Lower lobe of right lung (tissue), 2 donors: ENCODE data around the gene TTC21B. TPM values are rescaled to one million over a fixed set of nuclear protein-coding genes. Genes with fewer than 3 reads are reported as not detected.

Experiments
- ATAC-seq, 2 donors: fragments of 200-7000 bp; cut with Tn5 transposase; one replicate each; pipeline ENCODE4 v1.9.1; 2020 to 2022; ENCODE audit warnings: mild to moderate bottlenecking in 2 of 2, moderate library complexity in 2 of 2
- DNase-seq: peaks from one replicate; pipeline ENCODE4 v3.0.0-alpha.2; 2020
- H3K27ac ChIP-seq: fragments of 200-600 bp; one replicate; pipeline ENCODE4 v1.8.0; 2022
- H3K27me3 ChIP-seq: fragments of 200-600 bp; one replicate; pipeline ENCODE4 v1.8.0; 2022; ENCODE audit warnings: low read depth
- H3K36me3 ChIP-seq: fragments of 200-600 bp; one replicate; pipeline ENCODE4 v1.8.0; 2022; ENCODE audit warnings: mild to moderate bottlenecking
- H3K4me1 ChIP-seq: fragments of 200-600 bp; one replicate; pipeline ENCODE4 v1.8.0; 2022
- H3K4me3 ChIP-seq: fragments of 200-600 bp; one replicate; pipeline ENCODE4 v1.8.0; 2022; ENCODE audit warnings: mild to moderate bottlenecking
- H3K9me3 ChIP-seq: fragments of 200-600 bp; one replicate; pipeline ENCODE4 v1.8.0; 2022
- intact Hi-C: fragments of 100-400 bp; cut with DNase I; formaldehyde crosslinking; loops from one replicate; pipeline ENCODE4 v1.11.0; 2022
- total RNA-seq: library from RNA; stranded (reverse); fragmentation: NEBNext Ultra II Directional; extraction: Animal tissue kit (Norgen Biotek cat#: 25700); gene quantifications from one replicate; pipeline ENCODE4 v1.2.1, GENCODE V29; 2021
- TF ChIP-seq, protein P1 (sequence below): fragments of 200-600 bp; IDR thresholded peaks from one replicate; pipeline ENCODE4 v1.8.0; 2022; ENCODE audit warnings: antibody characterized with exemption, mild to moderate bottlenecking
- donor health status: DM: no; HTN: yes; CAD: no; lungs with severe emphysema.

Gene TTC21B
- total RNA-seq, 1 donor from 2014 or later = 25.8 TPM

DNA sequence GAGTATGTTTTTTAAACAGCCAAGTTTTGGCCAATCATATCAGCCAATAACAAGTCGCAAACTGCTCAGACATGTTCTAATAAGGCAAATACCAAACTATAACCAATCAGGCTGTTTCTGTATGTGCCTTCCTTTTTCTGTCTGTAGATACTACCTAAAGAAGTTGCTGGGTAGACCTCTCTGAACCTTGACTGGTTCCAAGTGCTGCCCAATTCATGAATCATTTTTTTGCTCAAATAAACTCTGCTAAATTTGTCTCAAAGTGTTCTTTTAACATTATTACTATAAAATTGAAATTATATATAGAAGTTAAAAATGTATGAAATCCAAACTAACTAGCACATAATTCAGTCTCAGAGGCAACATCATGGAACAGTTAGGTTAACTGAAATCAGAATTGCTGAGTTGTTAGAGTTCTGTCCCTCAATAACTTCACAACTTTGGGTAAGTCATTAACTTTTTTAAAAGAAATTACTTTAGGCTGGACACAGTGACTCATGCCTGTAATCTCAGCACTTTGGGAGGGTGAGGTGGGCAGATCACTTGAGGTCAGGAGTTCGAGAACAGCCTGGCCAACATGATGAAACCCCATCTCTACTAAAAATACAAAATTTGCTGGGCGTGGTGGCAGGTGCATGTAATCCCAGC, 4.9 kb upstream of the TTC21B start:
- ATAC-seq = no peak
- H3K36me3 ChIP-seq = no peaks in the 10 kb centered on the region

GRCh38 chr2:165957030-165957675, 3.6 kb upstream of the TTC21B start:
- Histone ChIP-seq H3K9me3 (no peaks in the 10 kb centered on the region), H3K4me1 (peaks cover 18% of the 10 kb centered on the region), H3K36me3 (no peaks in the 10 kb centered on the region), H3K27me3 (no peaks in the 10 kb centered on the region), H3K4me3 (no peak overlapping the region), H3K27ac (no peak overlapping the region)
- DNase-seq (no peak), ATAC-seq (no peak)
- intact Hi-C loops = no loop called here
- TF ChIP-seq, protein P1, sequence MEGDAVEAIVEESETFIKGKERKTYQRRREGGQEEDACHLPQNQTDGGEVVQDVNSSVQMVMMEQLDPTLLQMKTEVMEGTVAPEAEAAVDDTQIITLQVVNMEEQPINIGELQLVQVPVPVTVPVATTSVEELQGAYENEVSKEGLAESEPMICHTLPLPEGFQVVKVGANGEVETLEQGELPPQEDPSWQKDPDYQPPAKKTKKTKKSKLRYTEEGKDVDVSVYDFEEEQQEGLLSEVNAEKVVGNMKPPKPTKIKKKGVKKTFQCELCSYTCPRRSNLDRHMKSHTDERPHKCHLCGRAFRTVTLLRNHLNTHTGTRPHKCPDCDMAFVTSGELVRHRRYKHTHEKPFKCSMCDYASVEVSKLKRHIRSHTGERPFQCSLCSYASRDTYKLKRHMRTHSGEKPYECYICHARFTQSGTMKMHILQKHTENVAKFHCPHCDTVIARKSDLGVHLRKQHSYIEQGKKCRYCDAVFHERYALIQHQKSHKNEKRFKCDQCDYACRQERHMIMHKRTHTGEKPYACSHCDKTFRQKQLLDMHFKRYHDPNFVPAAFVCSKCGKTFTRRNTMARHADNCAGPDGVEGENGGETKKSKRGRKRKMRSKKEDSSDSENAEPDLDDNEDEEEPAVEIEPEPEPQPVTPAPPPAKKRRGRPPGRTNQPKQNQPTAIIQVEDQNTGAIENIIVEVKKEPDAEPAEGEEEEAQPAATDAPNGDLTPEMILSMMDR = no peak

More for the DNA sequence above, 4.9 kb upstream of the TTC21B start:
- Histone ChIP-seq H3K27me3 (no peaks in the 10 kb centered on the region), H3K4me3 (no peak overlapping the region), H3K4me1 (peaks cover 9% of the 10 kb centered on the region), H3K27ac (no peak overlapping the region), H3K9me3 (no peaks in the 10 kb centered on the region)
- no peak for DNase-seq
- intact Hi-C loops = no loop called here
- TF ChIP-seq, protein P1 = no peak

DNA sequence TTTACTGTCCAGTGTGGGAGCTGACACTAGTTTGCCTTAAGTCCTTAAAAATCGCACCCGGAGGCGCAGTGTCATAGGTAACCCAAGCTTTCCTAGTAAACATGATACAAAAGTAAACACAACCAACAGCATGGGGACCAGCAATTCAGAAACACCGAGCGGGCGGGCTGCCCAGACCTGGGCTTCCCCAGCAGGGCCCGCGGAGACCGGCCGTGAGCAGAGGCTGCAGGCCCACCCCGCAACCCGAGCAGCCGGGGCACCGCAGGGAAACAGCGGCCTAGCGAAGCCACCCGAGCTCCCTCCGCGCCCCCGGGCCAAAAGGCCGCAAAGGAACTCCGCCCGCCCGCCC, 296 bp downstream of the TTC21B start:
- intact Hi-C loops = no loop called here
- peak; percentile 79 to 80 for ATAC-seq

DNA sequence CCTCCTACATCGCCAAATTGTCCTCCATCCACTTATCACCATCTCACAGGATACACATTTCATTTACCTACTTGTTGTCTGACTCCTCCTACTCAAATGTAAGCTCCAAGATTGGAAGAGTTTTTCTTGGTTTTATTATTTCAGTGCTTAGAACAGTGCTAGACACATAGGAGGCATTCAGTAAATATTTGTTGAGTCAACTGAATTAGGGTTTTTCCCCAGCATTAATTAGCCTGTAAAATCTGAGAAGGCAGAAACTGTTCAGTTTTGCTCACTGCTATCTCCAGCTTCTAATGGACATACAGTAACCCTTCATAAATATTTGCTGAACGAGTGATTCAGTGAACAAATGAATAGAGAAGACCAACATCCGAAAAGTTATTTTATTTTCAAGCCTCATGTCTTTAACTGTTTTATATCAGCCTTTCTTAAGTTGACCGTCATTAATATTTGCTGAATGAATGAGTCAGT, 800 bp downstream of the TTC21B start:
- H3K27ac ChIP-seq = peak overlapping the region; percentile 83
- peak in 1 of 2 donors; percentile 3 for ATAC-seq
- peaks cover 14% of the 10 kb centered on the region for H3K36me3 ChIP-seq
- TF ChIP-seq, protein P1 = no peak
- no peak for DNase-seq
- no peaks in the 10 kb centered on the region for H3K27me3 ChIP-seq
- intact Hi-C loops = no loop called here
- peaks cover 30% of the 10 kb centered on the region for H3K4me1 ChIP-seq
- no peaks in the 10 kb centered on the region for H3K9me3 ChIP-seq
- H3K4me3 ChIP-seq = peak overlapping the region; percentile 79

More for the DNA sequence above, 296 bp downstream of the TTC21B start:
- peaks cover 30% of the 10 kb centered on the region for H3K4me1 ChIP-seq
- H3K4me3 ChIP-seq = peak overlapping the region; percentile 79
- no peaks in the 10 kb centered on the region for H3K9me3 ChIP-seq
- H3K27ac ChIP-seq = peak overlapping the region; percentile 83
- TF ChIP-seq, protein P1 = no peak
- H3K27me3 ChIP-seq = no peaks in the 10 kb centered on the region
- peaks cover 9% of the 10 kb centered on the region for H3K36me3 ChIP-seq
- DNase-seq = no peak

GRCh38 chr2:165952085-165952484, 1.5 kb downstream of the TTC21B start:
- Histone ChIP-seq H3K4me1 (peaks cover 30% of the 10 kb centered on the region), H3K36me3 (peaks cover 21% of the 10 kb centered on the region), H3K27ac (no peak overlapping the region), H3K9me3 (no peaks in the 10 kb centered on the region), H3K4me3 (peak overlapping the region; percentile 79), H3K27me3 (no peaks in the 10 kb centered on the region)
- intact Hi-C loops = no loop called here
- ATAC-seq = no peak
- TF ChIP-seq, protein P1 = no peak
- DNase-seq = no peak
